Panc1 (cell line): Measurements from ENCODE around the gene TBC1D16.

Source experiments
- POLR2AphosphoS5 ChIP-seq: IDR thresholded peaks from 2 replicates; pipeline ENCODE4 v1.6.1; 2012; ENCODE audit warnings: mild to moderate bottlenecking, low read depth, low read length, moderate library complexity
- SIN3A ChIP-seq: IDR thresholded peaks from 2 replicates; pipeline ENCODE4 v1.6.1; 2012; ENCODE audit warnings: low read depth, mild to moderate bottlenecking, low read length, moderate library complexity, borderline replicate concordance; ENCODE audit not compliant: insufficient read depth
- TCF7L2 ChIP-seq: IDR thresholded peaks from 2 replicates; pipeline ENCODE4 v1.6.1; 2011; ENCODE audit warnings: mild to moderate bottlenecking, low read depth, low read length, inconsistent platforms
- TF ChIP-seq, protein P1 (sequence below): fragments of 450-650 bp; IDR thresholded peaks from 2 replicates; pipeline ENCODE4 v1.5.1; 2017; ENCODE audit warnings: mild to moderate bottlenecking
- TF ChIP-seq, protein P2 (sequence below), 2 experiments: IDR thresholded peaks; 2 replicates each; pipeline ENCODE4 v1.6.1; 2011 to 2012; ENCODE audit warnings: low read depth in 2 of 2, control low read depth in 1 of 2, low read length in 1 of 2, mild to moderate bottlenecking in 1 of 2, moderate library complexity in 1 of 2; ENCODE audit not compliant: insufficient read depth in 1 of 2

DNA sequence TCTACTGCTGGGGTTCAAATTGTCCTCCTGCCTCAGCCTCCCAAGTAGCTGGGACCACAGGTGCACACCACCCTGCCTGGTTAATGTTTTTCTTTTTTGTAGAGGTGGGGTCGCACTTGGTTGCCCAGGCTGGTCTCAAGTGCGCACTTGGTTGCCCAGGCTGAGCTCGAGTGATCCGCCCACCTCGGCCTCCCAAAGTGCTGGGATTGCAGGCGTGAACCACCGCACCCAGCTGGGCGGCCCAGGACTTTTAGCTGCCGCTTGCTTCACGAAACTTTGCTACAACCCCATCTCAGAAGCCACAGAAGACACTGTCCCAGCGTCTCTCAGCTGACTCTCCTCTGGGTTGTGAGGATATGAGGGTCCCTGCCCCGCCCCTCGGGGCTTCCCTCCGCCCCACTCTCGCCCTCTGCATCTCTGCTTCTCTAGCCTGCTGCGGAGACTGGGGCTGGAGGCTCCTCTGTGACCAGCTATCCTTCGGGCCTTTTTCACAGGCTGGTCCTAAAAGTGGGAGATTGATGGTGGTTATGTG lies 147.6 kb downstream of the TBC1D16 start:
- TF ChIP-seq, protein P1, sequence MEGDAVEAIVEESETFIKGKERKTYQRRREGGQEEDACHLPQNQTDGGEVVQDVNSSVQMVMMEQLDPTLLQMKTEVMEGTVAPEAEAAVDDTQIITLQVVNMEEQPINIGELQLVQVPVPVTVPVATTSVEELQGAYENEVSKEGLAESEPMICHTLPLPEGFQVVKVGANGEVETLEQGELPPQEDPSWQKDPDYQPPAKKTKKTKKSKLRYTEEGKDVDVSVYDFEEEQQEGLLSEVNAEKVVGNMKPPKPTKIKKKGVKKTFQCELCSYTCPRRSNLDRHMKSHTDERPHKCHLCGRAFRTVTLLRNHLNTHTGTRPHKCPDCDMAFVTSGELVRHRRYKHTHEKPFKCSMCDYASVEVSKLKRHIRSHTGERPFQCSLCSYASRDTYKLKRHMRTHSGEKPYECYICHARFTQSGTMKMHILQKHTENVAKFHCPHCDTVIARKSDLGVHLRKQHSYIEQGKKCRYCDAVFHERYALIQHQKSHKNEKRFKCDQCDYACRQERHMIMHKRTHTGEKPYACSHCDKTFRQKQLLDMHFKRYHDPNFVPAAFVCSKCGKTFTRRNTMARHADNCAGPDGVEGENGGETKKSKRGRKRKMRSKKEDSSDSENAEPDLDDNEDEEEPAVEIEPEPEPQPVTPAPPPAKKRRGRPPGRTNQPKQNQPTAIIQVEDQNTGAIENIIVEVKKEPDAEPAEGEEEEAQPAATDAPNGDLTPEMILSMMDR: no peak
- no peak for TF ChIP-seq POLR2AphosphoS5
- TF ChIP-seq SIN3A: no peak
- TF ChIP-seq, protein P2, sequence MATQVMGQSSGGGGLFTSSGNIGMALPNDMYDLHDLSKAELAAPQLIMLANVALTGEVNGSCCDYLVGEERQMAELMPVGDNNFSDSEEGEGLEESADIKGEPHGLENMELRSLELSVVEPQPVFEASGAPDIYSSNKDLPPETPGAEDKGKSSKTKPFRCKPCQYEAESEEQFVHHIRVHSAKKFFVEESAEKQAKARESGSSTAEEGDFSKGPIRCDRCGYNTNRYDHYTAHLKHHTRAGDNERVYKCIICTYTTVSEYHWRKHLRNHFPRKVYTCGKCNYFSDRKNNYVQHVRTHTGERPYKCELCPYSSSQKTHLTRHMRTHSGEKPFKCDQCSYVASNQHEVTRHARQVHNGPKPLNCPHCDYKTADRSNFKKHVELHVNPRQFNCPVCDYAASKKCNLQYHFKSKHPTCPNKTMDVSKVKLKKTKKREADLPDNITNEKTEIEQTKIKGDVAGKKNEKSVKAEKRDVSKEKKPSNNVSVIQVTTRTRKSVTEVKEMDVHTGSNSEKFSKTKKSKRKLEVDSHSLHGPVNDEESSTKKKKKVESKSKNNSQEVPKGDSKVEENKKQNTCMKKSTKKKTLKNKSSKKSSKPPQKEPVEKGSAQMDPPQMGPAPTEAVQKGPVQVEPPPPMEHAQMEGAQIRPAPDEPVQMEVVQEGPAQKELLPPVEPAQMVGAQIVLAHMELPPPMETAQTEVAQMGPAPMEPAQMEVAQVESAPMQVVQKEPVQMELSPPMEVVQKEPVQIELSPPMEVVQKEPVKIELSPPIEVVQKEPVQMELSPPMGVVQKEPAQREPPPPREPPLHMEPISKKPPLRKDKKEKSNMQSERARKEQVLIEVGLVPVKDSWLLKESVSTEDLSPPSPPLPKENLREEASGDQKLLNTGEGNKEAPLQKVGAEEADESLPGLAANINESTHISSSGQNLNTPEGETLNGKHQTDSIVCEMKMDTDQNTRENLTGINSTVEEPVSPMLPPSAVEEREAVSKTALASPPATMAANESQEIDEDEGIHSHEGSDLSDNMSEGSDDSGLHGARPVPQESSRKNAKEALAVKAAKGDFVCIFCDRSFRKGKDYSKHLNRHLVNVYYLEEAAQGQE (IDR thresholded peaks at IDR 0.05; ENCODE audit: insufficient read depth in 1 of 2, low read depth in 2 of 2, low read length in 1 of 2): no peak
- no peak for TF ChIP-seq TCF7L2
